Stimulated activated CD8-positive, alpha-beta memory T cell treated with anti-CD3 and anti-CD28 coated beads, Interleukin-2, amount 100 ng/mL, for 48 hours (primary cell): ENCODE measurements around the gene CSNK1A1L.

ENCODE experiments used
- DNase-seq, 2 donors: peaks; one replicate each; pipeline ENCODE4 v3.0.0-alpha.2; 2020; ENCODE audit warnings: low read depth in 2 of 2

CSNK1A1L gene

GRCh38 chr13:37106642-37107041, 1.2 kb upstream of the CSNK1A1L start:
- DNase-seq: no peak

DNA sequence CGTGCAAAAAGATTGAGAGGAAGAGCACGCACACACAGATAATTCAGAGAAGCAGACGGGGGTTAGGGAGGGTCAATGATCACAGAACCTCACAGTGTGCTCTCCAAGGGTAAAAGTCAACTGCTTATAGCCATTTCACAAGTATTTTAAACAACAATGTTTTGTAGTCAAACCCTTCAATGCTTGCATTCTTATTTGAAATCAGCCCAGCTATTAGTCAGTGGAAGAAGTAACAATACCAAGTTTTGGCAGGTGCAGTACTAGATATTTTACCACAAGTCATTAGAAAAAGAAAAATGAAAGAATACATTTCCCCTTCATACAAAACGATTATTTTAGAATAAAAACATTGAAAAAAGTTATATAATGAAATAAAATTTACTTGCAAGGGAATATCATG, 2.6 kb downstream of the CSNK1A1L start:
- DNase-seq: no peak

GRCh38 chr13:37101201-37101600, 4.3 kb downstream of the CSNK1A1L start:
- no peak for DNase-seq

- DNase-seq: no peak
Observed at GRCh38 chr13:37100731-37101130, 4.7 kb downstream of the CSNK1A1L start.

DNA sequence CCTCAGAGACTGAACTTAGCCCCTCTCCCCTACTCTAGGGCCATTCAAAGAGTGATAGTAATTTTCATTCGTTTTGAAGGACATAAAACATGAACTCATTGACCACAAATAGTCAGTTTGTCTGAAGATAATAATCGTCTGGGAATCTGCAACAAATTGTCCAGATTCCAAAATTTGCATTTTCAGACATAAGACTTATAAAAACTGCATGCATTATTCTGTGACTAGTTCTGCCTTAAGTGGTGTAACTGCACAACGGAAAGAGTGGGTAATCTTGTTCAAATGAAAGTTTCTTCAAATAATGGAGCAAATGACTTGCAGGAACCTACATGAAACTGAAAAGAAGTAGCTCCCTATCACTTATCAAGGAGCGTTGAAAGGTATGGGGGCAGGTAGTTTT, 8.4 kb downstream of the CSNK1A1L start:
- no peak for DNase-seq

DNA sequence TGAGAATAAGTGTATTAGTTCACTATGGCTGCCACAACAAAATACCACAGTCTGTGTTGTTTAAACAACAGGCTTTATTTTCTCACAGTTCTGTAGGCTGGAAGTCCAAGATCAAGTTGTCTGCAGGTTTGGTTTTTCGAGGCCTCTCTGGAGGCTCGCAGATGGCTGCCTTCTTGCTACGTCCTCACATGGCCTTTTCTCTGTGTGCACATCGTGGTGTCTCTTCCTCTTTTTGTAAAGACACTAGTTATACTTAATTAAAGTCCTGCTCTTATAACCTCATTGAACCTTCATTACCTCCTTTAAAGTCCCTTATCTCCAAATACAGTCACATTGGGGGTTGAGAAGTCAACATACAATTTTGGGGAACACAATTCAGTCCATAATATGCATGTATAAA, 10.6 kb downstream of the CSNK1A1L start:
- DNase-seq: no peak

DNA sequence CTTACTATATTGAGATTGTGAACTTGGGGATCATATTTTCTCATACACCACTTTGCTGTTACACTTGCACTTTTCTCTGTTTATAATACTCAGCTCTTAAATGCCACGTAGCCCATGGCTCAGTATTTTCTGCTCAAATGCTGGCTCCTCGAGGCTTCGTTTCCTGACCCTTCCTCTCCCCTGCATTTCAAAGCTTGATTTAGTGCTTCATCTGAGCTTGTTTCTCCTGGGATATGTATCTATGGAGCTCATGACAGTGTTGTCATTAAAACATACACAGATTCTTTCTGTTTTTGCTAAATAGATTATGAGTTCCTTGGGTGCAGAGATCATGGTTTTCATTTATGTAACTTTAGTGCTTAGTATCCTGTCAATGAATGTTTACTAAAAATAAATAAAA, 11.4 kb downstream of the CSNK1A1L start:
- no peak for DNase-seq

DNA sequence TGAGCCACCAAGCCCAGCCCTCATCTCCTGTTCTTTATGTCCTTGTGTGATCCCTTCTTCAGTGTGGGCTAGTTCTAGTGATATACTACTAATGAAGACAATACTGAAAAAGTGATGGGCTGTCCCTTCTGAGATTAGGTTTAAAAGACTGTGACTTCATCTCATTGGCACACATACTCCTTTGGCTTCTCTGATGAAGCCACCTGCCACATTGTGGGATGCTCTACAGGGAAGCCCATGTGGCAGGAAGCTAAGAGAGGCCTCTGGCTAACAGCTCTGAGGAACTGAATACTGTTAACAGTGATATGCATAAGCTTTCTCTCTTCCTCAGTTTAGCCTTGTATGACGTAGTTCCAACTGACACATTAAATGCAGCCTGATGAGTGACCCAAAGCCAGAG, 13.6 kb downstream of the CSNK1A1L start:
- DNase-seq: no peak

DNA sequence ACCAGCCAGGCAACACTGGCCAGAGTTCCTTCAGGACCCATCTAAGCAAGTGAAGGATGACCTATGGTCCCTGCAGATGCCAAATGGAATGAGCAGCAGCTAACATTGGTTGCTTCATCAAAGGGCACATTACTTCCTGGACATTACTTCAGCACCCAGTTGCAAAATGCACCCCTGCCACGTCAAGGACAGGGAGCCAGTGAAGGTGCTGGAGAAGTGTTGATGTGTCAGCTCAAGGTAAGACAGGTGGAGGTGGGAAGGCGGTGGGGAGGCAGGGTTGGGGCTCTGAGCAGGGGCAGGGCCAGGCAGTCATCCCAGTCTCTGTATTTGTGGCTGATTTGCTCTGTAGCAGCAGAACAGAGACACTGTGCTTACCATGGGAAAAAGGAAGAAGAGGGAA, 14.6 kb downstream of the CSNK1A1L start:
- no peak for DNase-seq

DNA sequence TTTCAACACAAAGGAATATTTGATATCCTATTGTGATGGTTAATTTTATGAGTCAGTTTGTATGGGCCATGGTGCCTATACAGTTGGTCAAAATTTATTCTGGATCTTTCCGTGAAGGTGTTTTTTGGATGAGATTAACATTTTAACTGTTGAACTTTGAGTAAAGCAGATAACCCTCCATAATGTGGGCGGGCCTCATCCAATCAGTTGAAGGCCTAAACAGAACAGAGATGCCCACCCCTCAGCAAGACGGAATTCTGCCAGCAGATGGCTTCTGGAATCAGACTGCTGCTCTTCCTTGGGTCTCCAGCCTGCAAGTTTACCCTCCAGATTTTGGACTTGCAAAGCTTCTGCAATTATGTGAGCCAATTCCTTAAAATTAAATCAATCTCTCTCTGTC, 16.0 kb downstream of the CSNK1A1L start:
- no peak for DNase-seq

DNA sequence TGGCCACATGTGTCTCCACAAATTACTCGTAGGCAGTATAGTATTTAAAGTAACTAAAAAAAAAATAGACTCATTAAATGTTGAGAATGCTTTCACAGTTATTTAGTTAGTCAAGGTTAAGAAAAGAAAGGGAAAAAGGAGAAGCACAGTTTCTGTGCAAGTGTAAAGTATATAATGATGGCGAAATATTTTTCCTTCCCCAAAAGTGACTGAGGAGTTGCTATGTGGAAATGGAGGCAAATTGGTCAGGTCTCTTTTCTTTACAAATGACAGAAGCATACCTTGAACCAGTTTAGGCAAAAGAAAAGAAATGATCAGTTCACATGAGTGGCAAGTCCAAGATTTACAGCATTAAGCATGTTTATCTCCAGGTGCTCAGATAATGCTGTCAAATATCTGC, 18.0 kb downstream of the CSNK1A1L start:
- no peak for DNase-seq

GRCh38 chr13:37085606-37086005, 19.9 kb downstream of the CSNK1A1L start:
- no peak for DNase-seq

DNA sequence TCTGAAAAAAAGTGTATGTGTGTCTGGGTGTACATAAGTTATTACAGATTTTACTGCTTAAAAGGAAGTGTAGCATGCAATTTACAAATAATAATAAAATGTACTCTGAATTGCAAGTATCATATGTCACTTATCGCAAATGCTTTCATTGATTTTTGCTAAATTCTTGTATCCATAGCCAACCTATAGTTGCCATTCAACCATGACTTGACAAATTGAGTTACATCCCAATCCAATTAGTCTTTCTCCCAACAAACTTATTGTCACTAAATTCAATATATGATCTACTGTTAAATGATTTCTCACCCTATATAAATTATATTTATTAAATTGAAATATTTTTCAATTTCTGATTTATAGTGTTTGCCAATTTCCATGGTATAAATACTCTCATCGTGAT, 28.6 kb downstream of the CSNK1A1L start:
- DNase-seq: no peak

- no peak for DNase-seq
Observed at GRCh38 chr13:37075164-37075563, 30.3 kb downstream of the CSNK1A1L start.

DNA sequence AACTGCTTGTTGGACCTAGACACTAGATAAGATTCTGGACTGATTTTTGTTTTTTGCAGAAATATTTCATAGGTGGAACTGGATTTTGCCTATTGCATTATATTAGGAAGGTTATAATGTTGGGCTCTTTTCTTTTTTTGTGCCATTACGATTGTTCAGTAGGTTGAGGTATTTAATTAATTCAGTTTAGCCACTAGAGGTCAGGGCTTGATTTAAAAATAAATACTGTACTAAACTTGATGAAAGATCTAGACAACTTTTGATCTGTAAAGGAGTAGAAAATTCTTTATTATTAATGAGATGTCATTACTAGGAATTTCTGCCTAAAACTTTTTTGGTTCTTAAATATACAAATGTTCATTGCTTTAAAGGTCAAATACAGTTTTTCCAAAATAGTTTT, 30.8 kb downstream of the CSNK1A1L start:
- no peak for DNase-seq

GRCh38 chr13:37072024-37072423, 33.4 kb downstream of the CSNK1A1L start:
- no peak for DNase-seq

- no peak for DNase-seq
Observed at GRCh38 chr13:37070956-37071355, 34.5 kb downstream of the CSNK1A1L start.

GRCh38 chr13:37070145-37070695, 35.2 kb downstream of the CSNK1A1L start:
- DNase-seq: no peak

- no peak for DNase-seq
Observed at GRCh38 chr13:37069597-37070103, 35.8 kb downstream of the CSNK1A1L start.

DNA sequence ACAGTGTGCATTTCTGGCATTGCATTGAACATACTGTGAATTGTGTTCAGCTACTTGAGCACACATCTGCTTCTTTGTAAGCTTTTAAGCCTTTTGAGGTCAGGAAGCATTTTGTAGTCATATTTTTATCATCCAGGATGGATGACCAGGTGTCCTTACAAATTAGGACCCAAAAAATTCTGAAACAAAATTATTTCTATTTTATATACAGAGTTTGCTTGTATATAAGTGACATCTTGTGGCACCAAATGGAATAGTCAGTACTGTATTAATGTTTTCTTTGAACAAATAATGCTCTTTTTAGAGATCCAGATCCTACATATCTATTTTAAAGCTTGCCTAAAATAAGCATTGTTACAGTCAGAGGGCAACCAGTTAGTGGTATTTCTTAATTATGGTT, 36.5 kb downstream of the CSNK1A1L start:
- no peak for DNase-seq

DNA sequence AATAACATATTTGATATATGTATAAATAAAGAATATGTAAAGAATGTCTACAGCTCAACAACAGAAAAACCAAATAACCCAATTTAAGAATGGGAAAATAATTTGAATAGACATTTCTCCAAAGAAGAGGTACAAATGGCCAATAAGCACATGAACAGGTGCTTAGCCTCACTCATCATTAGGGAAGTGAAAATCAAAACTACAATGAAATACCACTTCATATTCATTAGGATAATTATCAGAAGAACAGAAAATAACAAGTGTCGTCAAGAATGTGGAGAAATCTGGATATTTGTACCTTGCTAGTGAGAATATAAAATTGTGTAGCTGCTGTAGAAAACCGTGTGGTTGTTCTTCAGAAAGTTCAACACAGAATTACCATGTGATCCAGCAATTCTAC, 37.6 kb downstream of the CSNK1A1L start:
- DNase-seq: no peak

- DNase-seq: no peak
Observed at GRCh38 chr13:37065890-37066526, 39.5 kb downstream of the CSNK1A1L start.

GRCh38 chr13:37059848-37060192, 45.6 kb downstream of the CSNK1A1L start:
- DNase-seq: no peak
